KBM-7 (cell line): Measurements from ENCODE around the gene OSBPL6.
"Not testable (repeated sequence)": the region's sequence is repeated elsewhere in the genome, so short reads cannot be mapped to it uniquely, and the experiment has no call there.

Experiments
- DNase-seq: peaks from one replicate; pipeline ENCODE4 v3.0.0-alpha.2; 2015
- in situ Hi-C: fragments of 300-500 bp; cut with MboI; formaldehyde crosslinking; loops from 2 replicates; pipeline ENCODE4 v1.14.3; 2020; ENCODE audit warnings: low sequenced_read_pairs, low pct_unique_long_range_greater_than_20kb, mixed read lengths

Gene OSBPL6

GRCh38 chr2:178413472-178414265, 219.4 kb downstream of the OSBPL6 start:
- in situ Hi-C loops: no loop called here
- peak; percentile 90 for DNase-seq

- in situ Hi-C loops: no loop called here
- DNase-seq: peak; percentile 98
Observed at GRCh38 chr2:178414266-178415247, 220.2 kb downstream of the OSBPL6 start.

DNA sequence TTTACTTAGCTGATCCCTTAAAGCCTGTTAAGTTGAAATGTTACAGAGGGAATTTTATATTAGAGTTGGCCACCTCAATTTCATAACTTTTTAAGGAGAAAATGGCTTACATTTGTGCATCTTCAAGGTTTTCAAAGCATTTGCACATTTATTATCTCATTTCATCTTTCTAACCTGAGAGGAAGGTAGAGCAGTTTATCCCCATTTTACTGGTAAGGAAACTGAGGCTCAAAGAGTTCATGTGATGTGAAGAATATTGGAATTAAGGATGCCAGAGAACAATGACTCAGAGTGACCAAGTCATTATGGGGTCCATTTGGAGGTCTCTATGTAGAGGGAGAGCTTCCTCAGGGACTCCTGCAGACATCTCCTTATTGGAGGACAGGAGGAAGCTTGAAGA, 221.7 kb downstream of the OSBPL6 start:
- DNase-seq: no peak
- in situ Hi-C loops: no loop called here

- in situ Hi-C loops: no loop called here
- no peak for DNase-seq
Observed at GRCh38 chr2:178417916-178418315, 223.6 kb downstream of the OSBPL6 start.

DNA sequence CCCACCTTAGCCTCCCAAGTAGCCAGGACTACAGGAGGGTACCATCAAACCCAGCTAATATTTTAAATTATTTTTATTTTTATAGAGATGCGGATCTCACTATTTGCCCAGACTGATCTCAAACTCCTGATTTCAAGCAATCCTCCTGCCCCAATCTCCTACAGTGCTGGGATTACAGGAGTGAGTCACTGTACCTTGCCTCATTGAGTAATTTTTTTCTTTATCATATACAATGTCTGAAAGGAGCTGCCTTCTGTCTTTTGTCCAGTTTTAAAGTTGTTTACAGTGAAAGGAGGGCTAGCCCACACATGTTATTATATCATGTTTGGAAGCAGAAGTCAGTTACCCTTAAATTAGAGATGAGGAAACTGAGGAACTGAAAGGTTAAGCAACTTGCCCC, 224.1 kb downstream of the OSBPL6 start:
- no peak for DNase-seq
- in situ Hi-C loops: no loop called here

- in situ Hi-C loops: no loop called here
- DNase-seq: no peak
Observed at GRCh38 chr2:178419123-178419522, 224.8 kb downstream of the OSBPL6 start.

DNA sequence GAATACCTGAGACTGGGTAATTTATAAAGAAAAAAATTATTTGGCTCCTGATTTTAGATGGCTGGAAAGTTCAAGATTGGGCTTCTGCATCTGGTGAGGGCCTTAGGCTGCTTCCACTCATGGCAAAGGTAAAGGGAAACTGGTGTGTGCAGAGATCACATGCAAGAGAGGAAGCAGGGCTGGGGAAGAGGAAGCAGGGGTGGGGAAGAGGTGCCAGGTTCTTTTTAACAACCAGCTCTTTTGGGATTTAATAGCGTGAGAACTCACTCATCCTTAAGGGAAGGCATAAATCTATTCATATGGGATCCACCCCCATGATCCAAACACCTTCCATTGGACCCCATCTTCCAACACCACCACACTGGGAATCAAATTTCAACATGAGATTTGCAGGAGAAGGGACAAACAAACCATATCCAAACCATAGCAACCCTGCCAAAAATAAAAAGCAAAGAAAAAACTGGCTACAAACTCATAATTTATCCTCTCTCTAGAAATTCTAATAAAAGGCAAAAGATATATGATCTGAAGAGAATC, 226.2 kb downstream of the OSBPL6 start:
- peak; percentile 23 for DNase-seq
- in situ Hi-C loops: no loop called here

DNA sequence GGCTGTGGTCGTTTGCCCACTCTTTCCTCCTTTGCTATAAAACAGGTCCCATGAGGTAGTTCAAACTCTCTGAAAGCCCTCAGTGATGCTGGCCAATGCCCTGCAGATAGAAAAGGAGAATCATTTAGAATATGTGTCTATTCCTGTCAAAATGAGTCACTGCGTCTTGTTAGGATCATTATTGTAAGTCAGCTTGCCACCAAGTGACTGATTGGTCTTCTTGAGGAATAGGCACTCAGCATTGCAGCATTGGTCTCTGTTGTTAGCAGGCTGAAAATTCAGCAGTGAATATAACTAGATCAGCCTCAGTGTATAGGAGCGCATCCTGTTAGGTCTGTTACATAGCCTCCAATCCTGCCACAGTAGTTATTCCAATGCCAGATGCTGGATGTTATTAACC, 227.8 kb downstream of the OSBPL6 start:
- in situ Hi-C loops: no loop called here
- no peak for DNase-seq

GRCh38 chr2:178423746-178424145, 229.4 kb downstream of the OSBPL6 start:
- DNase-seq, in situ Hi-C loops: not testable (repeated sequence)

- in situ Hi-C loops: no loop called here
- no peak for DNase-seq
Observed at GRCh38 chr2:178425255-178425827, 231.0 kb downstream of the OSBPL6 start.

GRCh38 chr2:178426388-178426787, 232.1 kb downstream of the OSBPL6 start:
- in situ Hi-C loops: no loop called here
- no peak for DNase-seq

GRCh38 chr2:178427458-178427857, 233.1 kb downstream of the OSBPL6 start:
- DNase-seq: no peak
- in situ Hi-C loops: no loop called here

DNA sequence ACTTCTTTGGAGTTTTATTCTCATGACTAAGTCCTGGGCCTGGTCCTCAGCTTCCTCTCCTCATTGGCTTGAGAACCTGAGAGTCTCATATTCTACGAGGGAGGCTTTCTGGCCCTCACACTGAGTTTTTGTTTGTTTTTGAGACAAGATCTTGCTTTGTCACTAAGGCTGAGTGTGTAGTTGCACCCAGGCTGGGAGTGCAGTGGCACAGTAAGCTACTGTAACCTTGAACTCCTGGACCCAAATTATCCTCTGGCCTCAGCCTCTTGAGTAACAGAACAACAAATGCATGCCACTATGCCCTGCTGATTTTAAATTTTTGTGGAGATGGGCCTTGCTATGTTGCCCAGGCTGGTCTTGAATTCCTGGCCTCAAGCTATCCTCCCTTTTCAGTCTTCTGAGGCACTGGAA, 234.1 kb downstream of the OSBPL6 start:
- in situ Hi-C loops: no loop called here
- no peak for DNase-seq

- no peak for DNase-seq
- in situ Hi-C loops: no loop called here
Observed at GRCh38 chr2:178429336-178429735, 235.0 kb downstream of the OSBPL6 start.

DNA sequence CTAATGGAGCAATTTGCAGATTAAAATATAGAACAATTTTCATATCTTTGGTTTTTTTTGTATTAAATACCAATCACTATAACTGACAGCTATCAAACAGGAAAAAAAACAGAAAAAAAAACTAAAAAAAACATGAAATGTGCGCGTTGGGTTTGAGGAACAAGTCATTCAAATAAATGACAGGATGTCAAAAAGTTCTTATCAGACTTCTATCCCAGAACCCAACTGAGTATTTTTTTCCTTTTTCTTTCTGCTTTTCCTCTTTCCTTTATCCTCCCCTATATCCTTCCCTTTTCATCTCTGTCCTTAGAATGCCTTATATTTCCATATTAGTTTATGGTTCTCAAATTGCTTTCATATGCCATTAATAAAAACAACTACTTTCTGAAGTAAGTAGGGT, 242.3 kb downstream of the OSBPL6 start:
- DNase-seq: no peak
- in situ Hi-C loops: no loop called here

DNA sequence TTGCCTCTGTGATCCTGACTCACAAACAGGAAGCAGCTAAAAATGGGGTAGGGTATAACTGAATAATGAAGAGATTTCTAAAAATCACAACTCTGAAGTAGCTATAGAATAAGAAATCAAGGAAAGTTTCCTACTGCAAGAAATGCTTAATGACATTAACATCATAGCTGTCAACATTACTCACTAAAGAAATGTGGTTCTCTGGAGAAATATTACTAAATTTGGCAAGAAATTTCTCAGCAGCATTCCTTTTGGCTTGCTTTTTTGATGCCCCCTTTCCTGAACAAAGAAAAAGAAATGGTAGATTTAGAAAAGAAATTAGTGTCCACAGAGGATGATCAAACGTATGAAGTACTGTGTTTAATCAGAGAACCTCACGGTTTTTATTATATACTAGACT, 247.1 kb downstream of the OSBPL6 start:
- in situ Hi-C loops: no loop called here
- no peak for DNase-seq

DNA sequence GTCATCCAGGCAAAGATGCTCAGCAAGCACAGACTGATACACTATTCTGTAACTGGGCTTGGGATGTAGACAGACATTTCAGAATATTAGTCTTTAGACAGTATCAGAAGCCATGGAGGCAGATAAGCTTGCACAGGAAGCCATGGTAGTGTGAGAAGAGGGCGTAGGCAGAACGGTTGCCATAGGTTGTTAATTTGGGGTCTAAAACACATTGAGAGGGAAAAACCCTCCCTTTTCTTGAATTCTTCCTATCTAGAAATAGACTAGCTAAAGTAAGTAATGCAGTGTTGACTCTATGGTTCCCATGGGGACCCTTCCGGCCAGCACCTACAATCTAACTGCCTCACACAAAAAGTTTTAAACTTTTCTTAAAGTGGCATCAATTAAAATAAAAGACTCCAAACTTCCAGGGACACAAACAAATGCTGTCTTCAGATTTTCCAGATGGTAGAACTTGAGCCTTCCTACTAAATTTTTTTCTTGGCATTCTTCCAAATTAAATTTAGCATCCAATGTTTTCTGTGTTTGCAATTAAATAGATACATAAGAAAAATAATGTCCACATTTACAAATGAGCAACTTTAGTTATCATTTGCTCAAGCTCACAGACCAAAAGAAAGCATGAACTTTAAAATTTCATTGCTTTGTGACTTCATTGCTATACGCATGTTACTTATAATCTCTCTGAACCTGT, 254.8 kb downstream of the OSBPL6 start:
- DNase-seq: no peak
- in situ Hi-C loops: no loop called here

- in situ Hi-C loops: no loop called here
- peak; percentile 8 for DNase-seq
Observed at GRCh38 chr2:178449700-178450523, 255.6 kb downstream of the OSBPL6 start.

GRCh38 chr2:178450524-178450773, 256.1 kb downstream of the OSBPL6 start:
- DNase-seq: no peak
- in situ Hi-C loops: no loop called here
